ELR (cell line): ENCODE data around the gene LNPEP.

Source experiments
- DNase-seq: peaks from one replicate; pipeline ENCODE4 v3.0.0-alpha.2; 2015; ENCODE audit warnings: low read depth

LNPEP gene

DNA sequence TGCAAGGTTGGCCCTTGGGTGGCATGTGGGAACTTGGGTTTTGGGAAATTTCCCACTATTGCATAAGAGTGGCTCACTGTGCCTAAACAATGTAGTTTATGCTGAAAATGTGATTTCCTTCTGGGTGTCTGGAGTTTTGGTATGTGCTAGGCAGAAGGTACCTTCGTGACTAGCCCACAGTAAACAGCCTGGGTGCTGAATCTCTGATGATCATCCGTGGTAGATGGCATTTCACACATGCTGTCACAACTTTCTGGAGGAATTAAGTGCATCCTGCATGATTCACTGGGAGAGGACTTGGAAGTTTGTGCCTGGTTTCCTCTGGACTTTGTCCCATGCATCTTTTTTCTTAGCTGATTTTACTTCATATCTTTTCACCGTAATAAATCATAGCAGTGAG lies 64.5 kb downstream of the LNPEP start:
- no peak for DNase-seq

DNA sequence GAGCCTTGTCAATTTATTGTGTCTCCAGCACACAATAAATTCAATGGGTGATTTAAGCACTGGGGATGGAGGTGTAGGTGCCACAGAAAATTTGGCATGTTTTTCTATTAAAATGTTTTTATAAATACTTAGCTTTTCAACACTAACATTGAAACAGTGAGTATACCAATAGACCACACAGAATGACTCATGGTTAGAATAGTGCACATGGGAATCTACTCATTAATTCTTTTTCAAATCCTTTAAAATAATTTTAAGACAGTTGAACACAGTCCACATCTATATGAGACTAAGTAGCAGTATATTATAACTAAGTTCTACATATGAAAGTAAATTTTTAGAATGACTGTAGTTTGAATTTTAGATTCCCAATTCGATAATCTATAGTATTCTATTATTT lies 67.1 kb downstream of the LNPEP start:
- peak; percentile 13 for DNase-seq

DNA sequence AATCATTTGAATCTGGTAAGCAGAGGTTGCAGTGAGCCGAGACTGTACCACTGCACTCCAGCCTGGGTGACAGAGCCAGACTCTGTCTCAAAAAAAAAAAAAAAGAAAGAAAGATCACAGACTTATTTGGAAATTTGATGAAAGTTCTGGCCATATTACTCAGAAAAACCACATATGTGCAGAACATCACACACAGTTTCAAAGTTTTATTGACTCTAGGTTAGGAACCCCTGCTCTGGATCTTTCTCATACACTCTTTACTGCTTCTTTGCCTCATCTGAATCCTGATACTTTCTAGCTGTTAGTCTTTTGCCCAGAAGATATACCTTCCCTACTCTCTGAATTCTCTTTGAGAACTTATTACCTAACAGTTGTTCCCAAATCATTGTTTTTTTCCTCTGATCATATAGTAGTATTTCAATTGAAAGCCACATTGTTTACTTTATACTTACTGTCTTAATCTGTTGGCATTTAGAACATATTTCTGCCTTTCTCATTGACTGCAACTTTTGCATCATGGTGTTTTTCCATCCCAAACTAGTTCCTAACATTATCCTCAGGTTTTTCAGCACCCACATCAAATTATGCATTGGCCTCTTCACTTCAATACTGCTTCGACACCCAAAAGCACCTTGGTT lies 68.7 kb downstream of the LNPEP start:
- no peak for DNase-seq

DNA sequence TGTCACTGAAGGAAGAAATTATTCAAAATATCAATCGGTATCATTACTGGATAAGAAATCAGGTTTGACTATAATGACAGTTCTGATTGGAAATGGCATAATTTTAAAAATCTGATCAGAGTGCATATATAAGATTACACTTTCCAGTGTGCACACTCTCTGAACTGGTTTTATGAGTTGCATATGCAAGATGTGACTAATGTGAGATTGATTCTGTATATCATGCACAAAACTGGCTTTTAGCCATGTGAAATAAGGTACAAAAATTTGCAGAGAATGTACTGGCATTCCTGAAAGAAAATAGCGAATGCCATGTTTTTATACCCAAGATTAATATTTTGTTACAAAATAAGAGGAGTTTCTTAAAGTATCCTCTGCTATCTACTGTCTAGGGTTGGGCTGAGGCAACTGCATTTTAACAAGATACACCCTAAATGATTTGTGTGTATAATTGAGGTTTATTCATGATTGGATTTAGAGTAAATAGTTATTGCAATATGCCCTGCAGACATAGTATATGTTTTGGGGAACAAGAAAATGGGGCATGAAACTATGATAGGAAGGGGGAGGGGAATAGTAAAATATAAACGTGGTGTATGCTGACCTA lies 70.7 kb downstream of the LNPEP start:
- no peak for DNase-seq

DNA sequence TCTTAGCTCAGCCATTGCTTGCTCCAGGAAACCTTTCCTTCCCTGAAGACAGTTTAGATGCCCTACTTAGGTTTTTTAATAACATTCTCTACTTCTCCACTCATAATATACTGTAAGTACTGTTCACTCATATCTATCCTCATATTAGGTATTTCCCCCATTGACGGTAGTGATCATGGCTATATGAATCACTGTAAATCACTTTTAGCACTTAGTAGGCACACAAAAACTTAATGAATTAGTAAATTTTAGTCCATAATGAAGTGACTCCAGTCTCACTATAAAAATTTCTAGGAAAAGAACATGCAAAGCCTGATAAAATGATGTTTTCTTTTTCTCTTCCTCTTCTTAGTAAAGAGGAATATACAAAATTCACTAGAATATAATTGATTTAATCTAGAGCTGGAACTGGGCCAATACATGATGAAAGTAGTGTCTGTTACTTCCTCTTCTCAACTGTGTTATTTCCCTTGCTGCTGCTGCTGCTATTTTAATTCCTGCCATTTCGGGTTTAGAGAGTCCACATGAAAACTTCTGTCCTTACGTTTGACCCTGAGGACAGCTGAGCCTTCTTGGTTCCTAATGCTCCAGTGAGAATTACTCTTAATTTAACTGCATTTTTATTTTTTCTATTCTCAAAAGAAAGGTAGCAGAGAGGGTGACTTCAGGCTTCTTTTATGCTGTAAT lies 73.5 kb downstream of the LNPEP start:
- peak; percentile 6 for DNase-seq

DNA sequence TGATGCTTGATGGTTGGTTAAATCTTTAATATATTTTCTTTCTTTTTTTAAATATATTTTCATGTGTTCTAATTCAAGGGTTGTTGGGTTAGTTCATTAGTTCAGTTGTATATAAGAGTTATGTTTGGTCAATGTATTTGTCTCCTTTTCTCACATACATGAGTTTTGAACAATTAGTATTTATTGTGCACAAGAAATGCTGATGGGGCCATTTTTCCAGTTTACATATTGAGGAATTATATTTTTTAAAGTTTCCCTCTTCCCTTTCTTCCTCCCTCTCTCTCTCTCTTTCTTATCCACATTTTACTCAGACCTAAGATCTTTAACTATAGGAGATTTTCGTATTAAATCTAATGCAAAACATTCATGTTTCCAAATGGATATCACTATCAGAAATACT lies 74.0 kb downstream of the LNPEP start:
- no peak for DNase-seq

DNA sequence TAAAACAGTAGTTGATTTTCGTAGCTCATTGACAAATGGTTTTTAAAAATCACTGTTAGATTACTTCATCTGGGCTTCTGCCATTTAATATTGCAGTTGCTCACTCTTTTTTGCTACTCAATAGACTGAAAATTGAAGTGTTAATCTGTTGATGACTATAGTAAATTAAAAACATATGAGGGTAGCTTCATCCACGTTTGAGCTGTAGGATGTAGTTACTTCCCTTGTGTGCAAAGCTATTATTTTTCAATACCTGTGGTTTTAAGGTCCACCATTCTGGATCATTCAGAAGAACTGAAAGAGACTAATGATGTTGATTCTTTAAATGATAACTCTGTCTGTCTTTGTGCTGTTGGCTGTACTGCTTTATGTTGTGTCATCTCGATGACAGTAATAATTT lies 74.7 kb downstream of the LNPEP start:
- DNase-seq, result no peak

DNA sequence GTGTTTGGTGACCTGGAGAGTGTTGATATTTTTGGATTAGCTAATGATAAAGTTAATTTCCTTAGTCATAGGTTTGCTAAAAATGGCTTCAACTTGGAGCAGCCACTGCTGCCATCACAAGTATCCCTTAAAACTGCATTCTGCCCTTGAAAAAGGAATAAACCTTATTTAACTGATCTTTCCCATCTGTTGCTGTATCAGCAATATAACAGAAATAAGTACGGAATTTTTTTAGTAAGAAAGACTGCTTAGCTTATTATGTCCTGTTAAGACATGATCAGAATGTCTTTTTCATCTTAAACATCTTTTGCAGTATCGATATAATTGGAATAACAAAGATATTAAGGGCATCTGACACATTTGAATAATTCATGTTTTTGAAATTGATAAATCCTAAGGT lies 75.7 kb downstream of the LNPEP start:
- DNase-seq, result no peak

DNA sequence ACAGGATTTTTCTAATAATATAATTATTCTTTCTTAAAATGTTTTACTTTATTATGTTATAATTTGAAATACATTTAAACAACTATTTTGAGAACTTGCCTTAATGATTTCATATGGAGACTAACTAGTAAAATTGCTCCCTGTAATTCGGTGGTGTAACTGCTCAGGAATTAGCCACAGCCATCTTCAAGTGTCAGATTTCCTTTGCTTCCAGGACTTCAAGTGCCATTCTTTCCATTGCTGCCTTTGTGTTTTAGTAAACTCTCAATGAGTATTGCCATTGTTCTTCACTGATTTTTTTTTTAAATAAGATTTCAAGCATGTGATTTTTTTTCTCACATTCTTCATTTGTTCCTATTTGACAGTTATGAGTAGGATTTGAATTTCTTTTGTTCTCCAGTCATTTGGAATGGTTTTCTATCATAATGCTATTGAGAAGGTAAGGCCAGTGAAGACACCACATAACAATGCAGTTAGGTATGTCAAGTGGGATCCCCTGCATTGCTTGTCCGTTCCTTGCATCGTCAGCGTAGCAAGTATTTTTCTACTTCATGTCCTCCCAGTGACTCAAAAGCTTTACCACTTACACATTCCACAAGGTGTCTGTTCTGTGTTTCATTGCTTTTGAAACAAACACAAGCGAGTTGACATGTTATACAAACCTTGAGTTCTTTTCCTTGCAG lies 83.7 kb downstream of the LNPEP start:
- DNase-seq, result no peak

DNA sequence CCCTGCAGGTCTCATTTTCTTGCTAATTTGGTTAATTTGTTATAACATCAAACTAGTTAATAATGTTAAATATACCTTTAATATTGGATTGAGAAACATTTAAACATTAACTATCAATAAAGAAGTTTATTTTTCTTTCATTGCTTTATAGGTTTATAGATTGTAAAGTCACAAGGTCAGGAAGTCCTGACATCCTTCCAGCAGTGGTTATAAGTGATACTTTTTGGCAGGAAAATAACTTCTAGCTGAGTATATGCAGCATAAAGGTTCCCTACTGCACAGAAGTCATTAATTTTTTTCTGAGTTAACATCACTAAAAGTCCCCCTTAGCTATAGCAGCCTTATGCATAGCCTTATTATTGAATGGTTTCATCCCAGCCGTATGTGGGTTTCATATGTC lies 85.5 kb downstream of the LNPEP start:
- DNase-seq, result no peak

DNA sequence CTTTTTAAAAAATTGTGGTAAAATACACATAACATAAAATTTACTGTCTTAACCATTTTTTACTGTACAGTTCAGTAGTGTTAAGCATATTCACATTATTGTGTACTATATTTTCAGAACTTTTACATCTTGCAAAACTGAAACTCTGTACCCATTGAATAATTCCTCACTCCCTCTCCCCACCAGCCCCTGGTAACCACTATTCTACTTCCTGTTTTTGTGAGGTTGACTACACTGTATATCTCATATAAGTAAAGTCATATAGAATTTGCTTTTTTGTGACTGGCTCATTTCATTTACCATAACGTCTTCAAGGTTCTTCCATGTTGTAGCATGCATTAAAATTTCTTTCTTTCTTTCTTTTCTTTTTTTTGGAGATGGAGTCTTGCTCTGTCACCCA lies 87.0 kb downstream of the LNPEP start:
- DNase-seq, result no peak

DNA sequence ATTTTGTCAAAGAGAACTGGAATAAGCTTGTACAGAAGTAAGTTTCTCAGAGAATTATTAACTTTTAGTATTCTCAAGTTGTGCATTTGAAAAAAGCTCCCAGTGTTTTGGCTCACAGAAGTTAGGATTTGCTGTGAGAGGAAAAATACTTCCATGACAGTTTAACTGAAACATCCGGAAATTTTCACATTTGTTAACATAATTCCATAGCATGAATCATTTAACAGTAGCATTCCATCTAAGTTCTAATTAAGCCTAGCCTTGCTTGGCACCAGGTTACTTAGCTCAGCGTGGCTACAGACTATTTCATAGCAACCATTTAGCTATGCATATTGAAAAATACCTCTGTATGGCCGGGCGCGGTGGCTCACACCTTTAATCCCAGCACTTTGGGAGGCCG lies 90.8 kb downstream of the LNPEP start:
- no peak for DNase-seq

DNA sequence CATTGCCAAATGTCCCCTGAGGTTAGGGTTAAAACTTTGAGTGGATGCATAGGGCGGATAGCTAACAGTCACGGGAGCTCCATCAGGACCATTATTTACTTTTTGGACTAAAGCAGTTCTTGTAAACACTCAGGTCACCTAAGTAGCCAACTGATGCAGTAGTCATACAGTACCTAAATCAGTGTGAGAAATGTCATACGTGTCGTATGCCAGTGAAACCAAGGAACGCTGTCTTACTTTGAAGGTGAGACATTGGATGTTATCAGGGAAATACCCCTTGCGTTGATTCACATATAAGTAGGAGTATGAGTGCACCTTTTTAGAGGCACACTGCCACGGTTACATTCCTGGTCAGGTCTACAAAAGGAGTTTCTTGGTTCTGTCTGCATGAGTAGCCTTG lies 101.9 kb downstream of the LNPEP start:
- no peak for DNase-seq

DNA sequence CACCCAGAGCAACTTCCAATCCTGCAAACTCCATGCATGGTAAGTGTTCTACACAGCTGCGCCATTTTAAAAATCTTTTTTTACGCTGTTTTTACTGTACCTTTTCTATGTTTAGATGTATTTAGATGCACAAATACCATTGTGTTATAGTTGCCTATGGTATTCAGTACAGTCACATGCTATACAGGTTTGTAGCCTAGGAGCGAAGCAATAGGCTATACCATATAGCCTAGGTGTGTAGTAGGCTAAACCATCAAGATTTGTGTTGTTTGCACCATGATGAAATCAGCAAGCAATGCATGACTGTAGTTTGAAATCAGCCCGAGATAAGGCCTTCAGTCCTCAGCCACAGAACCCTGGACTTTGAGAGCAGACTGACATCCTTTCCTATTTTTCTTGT lies 105.4 kb downstream of the LNPEP start:
- no peak for DNase-seq

DNA sequence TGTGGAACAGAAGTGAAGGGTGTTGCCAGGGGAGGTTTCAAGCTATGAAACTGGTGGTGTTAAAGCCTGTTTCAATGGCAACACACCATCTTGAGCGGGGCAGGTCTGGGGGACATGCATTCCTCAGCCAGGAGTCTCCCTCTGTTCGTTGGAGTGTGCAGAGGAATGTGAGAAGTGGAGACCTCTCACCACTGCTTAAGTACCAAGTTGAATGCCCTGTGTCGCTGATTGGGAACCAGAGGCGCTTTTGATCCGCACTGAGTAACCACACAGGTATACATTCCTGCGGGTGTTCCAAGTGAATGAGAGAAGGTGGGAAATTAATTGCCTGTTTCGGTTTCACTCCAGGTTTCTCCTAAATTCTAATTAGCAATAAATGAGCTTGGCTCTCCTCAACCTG lies 107.1 kb downstream of the LNPEP start:
- no peak for DNase-seq

DNA sequence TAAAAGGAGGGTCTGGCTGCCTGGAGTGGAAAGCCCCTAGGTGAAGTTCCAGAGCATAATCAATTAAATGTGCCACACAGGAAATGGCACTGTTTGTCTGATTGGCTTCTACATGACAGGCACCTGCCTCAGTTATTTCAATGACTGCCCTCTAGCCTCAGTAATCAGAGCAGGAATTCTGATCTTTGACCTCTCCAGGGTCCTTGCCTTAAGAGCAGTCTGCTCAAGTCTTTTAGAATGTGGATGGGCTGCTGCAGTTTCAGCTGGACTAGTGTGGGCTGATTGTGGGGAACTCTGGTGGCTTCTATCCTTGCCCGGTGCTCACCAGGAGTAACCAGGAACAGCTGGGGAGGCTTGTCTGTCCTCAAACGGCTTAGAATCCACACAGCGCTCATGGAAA lies 107.6 kb downstream of the LNPEP start:
- no peak for DNase-seq

DNA sequence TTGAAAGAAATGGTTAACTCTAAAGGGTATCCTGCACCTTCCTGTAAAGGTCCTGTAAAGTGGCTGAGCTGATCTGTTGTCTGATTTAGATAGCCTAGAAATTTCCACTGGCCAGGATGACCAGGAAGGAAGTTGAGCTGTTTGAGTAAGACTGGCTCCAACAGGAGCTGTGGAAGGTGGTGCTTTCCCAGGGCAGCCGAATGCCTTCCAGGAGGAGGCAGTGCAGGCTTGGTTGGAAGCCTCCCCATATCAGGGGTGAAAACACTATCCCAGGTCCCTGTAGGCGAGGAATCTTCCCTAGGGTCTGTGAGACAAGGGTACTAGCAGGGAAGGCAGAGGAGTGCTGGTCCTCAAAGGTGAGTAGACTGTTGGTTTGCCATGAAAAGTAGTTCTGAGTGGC lies 108.2 kb downstream of the LNPEP start:
- DNase-seq, result peak; percentile 32

DNA sequence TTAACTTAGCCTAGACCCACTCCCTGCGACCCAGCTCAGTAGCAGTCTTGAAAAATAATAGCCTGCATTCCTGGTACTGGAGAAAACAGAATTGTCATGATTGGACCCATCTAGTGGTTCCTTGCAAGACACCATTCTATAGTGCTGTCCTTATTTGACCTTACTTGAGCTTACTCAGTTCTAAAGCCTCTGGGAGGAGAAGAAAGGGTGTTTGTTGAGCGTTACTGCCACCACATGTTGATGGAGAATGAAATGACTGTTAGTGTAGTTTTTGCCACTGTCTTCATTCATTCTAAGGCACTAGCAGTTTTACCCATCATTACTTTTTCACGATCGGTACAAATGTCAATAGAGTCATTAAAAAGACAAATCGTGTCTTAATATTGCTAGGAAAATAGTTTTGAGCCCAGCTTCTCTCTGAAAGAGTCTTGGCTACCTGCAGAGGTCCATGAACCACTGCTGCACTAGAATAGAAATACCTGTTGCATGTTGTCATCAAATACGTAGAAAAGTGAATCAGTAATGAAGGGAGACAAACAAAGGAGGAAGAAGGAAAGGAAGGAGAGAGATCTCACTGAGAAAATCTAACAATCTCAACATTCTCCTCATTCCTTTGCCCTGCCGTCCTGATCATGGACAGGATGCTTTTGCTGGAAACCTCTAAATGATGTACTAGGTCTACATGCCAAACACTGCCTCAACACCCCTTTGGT lies 110.5 kb downstream of the LNPEP start:
- DNase-seq, result peak; percentile 41

DNA sequence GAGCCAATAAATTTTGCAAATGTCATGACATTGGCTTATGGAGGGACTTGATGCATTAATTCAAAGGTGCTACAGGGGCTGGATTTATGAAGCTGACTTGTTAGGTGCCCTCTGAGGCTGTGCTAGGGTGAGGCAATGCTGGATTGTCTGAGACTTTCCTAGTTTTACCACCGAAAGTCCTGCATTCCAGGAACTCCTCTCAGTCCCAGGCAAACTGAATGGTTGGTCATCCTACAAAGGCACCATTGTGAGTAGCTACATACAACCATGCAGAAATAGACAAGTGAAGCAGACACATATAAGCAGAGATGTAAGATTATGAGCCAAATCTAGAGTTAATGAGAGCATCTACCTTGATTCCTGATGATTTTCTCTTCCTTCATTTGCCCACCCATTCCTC lies 111.2 kb downstream of the LNPEP start:
- no peak for DNase-seq

DNA sequence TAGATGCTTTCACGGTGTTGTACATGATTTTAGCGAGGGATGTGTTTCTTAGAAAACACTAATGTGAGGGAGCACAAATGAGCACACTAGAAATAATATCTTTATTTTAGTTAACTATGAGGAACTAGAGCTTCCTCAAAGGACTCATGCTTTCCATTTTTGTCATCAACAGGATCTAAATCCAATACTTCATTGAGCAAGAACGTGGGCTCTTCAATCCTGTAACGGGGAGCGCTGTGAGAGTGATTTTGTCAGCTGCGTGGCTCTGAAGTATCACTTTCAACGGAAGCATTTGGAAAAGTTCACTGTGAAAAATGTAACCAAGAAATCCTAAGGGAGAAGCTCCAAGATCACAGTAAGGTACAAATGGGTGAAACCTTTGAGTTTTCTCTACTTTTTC lies 113.3 kb downstream of the LNPEP start:
- no peak for DNase-seq

DNA sequence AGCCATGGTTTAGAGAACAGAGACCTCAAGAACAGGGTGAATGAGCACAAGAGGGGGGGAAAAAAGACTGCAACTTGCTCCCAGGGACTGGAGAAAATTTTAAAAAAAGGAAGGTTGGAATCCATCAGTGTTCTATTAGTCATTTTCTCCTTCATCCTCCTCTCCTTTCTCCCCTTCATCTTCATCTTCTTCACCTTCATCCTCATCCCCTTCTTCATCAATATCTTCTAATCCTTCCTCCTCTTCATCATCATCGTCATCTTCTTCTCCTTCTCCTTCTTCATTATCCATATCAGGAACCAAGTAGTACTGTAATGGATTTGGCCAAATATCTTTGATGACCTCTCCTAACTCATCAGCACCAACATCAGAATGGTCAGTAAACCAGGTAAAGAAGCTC lies 120.4 kb downstream of the LNPEP start:
- no peak for DNase-seq

DNA sequence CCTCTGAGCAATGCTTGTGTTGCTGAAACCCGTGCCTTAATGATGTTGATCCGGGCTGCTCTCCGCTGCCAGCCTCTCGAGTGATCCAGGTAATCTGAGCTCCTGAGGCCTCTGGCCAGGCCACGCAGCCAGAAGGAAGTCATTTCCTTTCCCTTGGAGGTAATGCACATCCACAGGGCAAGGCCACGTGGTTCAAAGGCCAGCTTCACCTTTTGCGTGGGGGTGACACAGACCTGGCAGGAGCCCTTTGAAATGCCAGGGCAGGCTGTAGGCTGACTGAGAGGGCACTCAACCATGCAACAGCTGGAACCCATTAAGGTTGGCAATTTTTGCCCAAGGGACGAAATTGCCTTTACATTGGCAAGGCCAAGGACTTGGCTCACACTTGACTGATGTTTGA lies 126.2 kb downstream of the LNPEP start:
- DNase-seq, result no peak

DNA sequence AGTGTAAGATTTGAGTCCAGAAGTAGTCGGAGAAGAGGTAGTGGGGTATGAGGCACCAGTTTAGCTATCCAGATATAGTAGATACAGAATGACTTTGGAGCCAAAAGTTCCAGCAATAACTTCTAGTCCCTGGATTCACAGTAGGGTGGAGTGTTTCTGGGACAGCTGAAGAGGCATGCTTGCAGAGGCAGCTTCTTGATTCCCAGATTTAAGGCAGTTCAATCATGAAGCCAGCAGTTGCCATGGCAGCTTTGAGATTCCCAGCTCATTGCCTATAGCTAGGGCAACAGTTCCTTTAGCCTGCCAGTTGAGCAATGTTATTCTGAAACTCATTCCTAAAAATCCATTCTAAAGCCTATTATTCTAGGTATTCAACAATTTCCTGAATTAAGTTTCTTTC lies 127.4 kb downstream of the LNPEP start:
- DNase-seq, result no peak
